NCI-H226 (cell line): ENCODE measurements around the gene RAB35.

ENCODE experiments used
- DNase-seq: peaks from one replicate; pipeline ENCODE4 v3.0.0-alpha.2; 2015

The RAB35 gene

DNA sequence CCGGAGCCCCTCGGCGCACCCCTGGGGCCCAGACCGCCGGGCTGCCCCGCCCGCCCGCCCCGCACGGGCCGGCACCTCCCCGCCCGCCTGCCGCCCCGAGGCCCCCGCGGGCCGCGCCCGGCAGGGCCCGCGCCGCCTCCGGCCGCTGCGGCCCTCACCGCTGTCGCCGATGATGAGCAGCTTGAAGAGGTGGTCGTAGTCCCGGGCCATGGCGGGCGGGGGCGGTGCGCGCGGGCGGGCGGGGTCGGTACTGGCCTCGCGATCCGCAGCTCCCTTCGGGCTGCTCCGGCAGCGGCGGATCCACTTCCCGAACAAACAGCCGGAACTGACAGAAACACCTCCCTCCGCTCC lies at the start of gene RAB35:
Gene RAB35 (minus strand): TSS at position 313 of the 351 bp plus-strand sequence. CDS start 103 bp downstream, at position 210.
- DNase-seq, result no peak

DNA sequence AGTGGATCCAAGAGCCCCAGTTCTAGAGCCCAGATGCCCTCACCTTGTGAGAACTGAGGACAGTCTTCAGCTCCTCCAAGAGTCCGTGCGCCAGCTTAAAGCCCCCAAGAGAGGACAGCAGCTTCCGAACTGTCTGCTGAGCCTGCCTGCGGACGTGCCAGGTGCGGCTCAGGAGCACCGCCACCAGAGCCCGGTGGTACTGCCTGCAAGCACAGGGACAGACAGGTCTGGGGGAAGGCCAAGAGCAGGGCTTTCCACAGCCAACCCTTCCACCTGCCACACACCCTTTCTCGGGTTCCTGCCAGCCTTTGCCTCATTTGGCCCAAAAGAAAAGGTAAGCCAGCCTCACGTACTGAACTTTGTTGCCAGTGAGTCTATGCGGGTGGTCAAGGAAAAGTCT lies 47.7 kb upstream of the RAB35 start:
- no peak for DNase-seq

GRCh38 chr12:120162763-120163162 lies 46.2 kb upstream of the RAB35 start:
- no peak for DNase-seq

DNA sequence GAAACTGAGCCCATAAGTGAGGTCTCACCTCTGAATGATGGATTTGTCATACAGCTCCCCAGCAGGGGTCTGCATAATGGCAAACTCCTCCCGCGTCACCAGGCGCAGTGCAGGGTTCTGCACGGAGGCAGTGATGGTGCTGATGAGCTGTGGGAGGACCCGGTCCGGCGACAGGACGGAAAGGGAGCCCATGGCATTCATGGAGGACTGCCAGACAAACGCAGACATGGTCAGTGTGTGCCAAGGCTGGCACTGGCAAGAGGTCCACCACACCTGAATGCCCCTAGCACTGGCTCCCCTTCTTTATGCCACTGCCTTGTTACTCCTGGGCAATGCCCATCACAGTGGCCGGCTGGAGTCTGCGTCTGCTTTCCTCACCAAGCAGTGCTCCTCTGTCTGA lies 45.3 kb upstream of the RAB35 start:
- no peak for DNase-seq

- no peak for DNase-seq
Measured at GRCh38 chr12:120159509-120160237, 43.1 kb upstream of the RAB35 start.

DNA sequence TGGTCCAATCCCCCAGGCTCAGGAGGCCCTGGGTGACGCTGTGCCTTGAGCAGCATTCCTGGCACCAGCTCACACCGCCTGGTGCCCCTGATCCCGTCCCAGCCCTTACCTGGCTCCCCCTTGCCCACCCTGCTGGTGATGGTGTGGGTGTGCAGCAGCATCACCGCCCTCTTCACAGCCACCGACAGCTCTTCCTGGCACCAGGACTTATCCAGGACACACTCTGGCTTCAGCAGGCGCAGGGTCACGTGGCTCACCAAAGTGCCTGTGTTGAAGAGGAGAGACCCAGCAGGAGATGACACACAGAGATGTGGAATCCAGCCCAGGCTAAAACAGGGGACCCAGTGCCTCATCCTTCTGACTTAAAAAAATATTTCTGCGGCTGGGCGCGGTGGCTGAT lies 41.8 kb upstream of the RAB35 start:
- DNase-seq, result no peak

GRCh38 chr12:120157678-120158077 lies 41.1 kb upstream of the RAB35 start:
- DNase-seq, result no peak

DNA sequence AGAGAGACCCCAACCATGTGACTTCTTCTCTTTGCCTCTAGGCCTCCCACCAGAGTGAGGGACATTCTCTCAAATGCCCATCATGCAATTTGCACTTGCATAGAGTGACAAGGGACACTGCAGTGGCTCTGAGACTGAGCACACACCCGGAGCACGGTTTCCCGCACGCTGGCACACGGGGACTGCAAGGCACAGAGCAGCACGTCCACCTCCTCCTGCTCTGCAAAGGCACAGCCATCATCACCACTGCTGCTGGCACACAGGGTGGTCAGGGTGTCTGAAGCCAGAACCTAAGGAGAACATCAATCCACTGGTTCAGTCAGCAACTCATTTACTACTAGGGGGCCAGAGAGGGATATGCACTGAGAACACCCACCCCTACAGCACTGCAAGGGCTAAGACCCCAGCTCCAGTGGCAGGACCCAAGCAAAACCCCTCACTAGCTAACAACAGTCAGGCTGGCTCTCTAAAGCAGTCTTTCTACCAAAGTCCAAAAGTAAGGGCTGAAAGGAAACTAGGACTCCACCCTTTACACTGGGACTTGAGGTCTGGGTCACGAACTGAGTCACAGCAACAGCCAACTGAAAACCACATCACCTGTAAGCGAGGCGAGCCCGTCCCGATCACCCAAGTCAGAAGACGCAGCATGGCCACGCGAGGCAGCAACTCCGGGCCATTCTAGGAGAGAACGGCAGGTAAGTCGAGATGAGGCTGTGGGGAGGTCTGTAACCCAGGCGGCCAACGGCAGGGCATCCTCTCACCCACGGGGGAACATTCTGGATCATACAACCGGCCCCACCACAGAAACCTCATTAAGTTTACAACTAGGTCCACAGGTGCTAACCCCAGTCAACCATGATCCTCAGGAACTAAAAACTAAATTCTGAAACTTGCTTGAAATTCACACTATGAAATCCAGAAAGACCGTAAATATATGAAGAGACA lies 40.0 kb upstream of the RAB35 start:
- no peak for DNase-seq

GRCh38 chr12:120155072-120155471 lies 38.5 kb upstream of the RAB35 start:
- DNase-seq, result no peak

DNA sequence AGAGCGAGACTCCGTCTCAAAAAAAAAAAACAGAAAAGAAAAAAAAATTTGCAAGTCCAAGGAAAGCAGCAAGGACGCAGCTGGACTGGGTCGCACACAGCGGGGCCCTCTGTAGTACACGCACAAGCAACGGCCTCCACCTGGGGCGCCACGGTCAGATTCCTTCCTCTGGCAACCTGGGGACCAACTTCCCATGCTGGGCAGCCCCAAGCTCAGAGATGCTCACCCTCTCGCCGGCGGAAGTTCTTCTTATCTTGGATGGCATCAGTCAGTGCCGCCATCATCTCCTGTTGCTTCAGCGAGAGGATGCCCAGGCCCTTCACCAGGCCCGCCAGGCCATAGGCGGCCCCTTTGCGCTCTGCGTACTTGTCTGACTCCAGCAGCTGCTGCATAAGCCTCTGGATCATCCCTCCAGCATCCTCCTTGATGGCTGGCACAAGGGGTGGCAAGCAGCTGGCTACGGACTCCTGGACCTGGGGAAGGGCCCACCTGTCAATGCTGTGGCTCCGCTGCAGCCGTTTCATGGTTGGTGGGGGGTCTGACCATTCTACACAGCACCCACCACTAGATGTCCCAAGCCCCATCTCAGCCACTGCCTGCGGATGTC lies 34.5 kb upstream of the RAB35 start:
- no peak for DNase-seq

DNA sequence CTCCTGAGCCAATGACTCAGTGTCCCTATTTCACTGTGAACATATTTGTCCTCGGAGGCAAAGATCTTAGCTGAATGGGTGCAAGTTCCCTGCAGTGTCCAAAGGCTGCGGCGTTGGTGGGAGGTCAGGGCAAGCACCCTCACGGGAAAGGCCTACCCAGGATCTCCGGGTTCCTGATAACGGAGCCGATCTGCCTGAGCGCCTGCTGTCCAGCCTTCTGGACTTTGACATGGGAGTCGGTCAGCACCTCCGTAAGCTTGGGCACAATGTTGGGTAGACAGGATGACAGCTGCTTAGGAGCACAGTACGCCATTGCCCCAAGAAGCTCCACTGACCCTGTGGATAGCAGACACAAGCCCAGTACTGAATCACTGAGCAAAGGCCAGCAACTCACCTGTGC lies 31.5 kb upstream of the RAB35 start:
- DNase-seq, result no peak

- no peak for DNase-seq
Measured at GRCh38 chr12:120145164-120145563, 28.6 kb upstream of the RAB35 start.

GRCh38 chr12:120144215-120144614 lies 27.7 kb upstream of the RAB35 start:
- DNase-seq, result no peak

DNA sequence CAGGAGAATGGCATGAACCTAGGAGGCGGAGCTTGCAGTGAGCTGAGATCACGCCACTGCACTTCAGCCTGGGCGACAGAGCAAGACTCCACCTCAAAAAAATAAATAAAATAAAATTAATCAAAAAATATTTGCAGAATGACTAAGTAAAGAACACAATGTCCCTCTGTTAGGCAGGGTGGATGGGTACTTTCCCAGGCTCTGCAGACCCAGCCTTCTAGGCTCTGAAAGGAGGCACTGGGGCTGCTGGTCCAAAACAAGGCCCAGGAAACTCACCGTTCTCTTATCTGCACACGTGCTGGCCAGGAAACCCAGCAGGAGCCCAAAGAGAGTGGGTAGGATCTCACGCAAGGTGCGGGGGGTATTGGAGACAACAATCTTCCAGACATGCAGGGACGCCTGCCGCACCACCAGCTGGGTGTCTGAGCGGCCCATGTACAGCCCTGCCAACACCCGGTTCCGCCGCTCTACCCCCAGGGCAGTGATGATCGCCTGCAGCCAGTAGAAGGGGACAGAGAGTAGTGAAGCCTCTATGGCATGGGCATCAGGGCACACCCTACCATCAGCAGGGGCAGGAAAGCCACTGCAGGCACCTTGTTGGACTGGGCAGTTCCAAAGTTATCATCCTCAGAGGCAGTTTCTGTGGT lies 25.8 kb upstream of the RAB35 start:
- DNase-seq, result no peak

GRCh38 chr12:120141336-120141735 lies 24.8 kb upstream of the RAB35 start:
- no peak for DNase-seq

DNA sequence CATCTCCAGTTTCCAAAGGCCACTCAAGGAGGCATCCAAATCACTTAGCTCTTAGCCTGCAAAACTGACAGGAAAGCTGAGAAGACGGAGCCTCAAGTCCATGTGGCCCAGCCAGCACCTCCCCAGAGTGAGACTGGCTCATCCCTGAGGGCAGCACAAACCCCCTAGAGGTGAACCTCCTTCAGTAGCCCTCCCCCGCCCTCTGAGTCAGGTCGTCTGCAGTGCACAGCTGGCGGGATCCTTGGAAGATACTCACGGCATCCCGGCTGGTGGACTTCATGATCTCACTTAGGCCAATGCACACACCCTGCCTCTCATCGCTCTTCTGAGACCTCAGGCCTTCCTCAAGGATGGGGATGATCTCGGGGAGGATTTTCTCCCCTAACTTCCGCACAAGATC lies 24.1 kb upstream of the RAB35 start:
- DNase-seq, result no peak

DNA sequence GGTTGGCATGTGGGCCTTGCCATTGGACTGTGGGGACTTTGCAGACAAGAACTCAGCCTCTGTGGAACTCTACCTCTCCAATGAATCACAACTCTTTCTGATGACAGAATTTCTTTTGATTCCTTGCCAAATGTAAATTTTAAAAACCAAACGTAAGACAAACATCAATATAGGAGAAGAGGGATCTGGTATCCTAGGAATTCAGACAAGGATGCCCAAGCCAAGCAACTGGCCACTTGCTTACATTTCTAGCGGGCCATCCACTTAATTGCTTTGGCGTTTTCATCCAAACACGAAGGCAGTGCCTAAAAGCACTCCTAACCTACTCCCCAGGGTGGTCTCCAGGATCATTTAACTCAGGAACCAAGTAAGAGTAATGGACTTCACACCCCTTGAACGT lies 23.4 kb upstream of the RAB35 start:
- DNase-seq, result no peak

DNA sequence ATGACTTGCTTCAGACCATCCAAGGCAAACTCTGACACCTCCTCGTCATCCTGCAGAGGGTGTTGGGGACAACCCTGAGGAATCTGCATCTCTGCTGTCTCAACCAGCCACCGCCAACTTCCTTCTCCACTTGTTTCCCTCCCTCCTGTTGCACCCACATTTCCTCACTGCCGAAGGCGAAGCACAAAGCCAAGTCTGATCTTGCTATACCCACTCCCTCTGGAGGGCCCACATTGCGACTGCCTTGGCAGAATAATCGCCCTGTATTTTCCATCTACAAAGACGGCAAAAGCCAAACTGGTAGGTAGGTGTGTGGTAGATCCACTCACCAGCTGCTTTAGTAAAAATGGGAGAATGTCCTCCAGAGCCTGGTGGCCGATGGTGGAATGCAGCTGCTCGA lies 21.8 kb upstream of the RAB35 start:
- DNase-seq, result no peak

DNA sequence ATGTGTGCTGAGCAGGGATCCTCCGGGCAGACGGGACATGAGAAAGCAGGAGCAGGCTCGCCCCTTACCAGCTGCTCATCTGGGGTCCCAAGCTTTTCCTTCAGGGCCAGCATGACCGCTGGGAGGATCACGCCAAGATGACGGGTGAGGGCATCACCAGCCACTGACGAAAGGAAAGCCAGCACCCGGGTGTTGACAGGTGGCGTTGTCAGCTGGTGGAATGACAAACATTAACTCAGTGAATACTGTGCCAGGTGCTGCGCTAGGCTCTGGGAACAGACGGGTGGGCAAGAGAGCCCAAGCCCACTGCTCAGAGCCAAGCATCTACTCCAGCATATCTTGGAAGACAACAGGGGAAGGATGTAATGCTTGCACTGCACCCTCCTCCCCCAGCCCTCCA lies 21.3 kb upstream of the RAB35 start:
- DNase-seq, result no peak

GRCh38 chr12:120136093-120136770 lies 19.7 kb upstream of the RAB35 start:
- no peak for DNase-seq

DNA sequence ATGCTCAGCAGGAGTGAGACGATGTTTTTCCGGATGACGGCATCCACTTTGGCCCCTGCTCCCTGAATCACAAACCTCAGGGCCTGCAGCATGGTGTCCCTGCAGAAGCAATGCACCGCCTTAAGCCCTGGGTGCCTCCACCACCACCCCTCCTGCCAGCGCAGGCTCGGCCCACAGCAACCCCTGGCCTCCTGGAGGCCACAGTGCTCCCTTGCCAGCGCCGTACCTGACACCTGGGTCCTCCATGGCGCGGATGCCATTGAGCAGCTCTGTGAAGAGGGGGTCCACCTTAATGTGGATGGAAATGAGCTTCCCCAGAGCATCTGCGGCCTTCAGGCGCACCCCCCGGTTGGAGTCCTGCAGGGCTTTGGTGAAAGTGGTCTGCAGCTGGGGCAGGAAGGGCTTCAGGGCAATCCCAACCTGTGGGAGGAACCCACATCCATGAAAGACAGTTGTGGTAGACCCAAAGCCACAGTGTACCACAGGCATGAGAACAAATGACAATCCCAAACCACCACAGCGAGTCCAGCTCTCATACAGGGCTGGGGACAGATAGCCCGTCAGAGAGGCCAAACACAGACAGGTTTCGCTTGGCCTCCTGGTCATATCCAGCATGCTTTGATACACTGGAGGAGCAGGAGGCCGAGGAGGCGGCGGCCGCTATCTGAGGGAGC lies 17.9 kb upstream of the RAB35 start:
- DNase-seq, result no peak

- DNase-seq, result no peak
Measured at GRCh38 chr12:120132863-120133385, 16.4 kb upstream of the RAB35 start.
